Effector memory CD8-positive, alpha-beta T cell (primary cell): ENCODE data around the gene SAMD5.

Experiments used
- ATAC-seq: fragments of 150-1000 bp; cut with Tn5 transposase; replicated peaks from 2 replicates; pipeline ENCODE4 v1.10.0; 2021; ENCODE audit warnings: mild to moderate bottlenecking, moderate library complexity
- DNase-seq, 3 experiments: peaks; one replicate each; pipeline ENCODE4 v3.0.0; 2021
- H3K27ac Mint-ChIP-seq, 2 donors: one replicate each; pipeline ENCODE4 v1.8.0; 2022; ENCODE audit warnings: mild to moderate bottlenecking in 2 of 2, mixed read lengths in 2 of 2, moderate library complexity in 2 of 2
- H3K27me3 Mint-ChIP-seq, 2 donors: one replicate each; pipeline ENCODE4 v1.8.0; 2022; ENCODE audit warnings: mixed read lengths in 2 of 2
- H3K36me3 Mint-ChIP-seq: one replicate; pipeline ENCODE4 v1.8.0; 2022; ENCODE audit warnings: mild to moderate bottlenecking, moderate library complexity, mixed read lengths; ENCODE audit not compliant: insufficient read depth
- H3K4me1 Mint-ChIP-seq, 2 donors: one replicate each; pipeline ENCODE4 v1.8.0; 2022; ENCODE audit warnings: low read depth in 2 of 2, mixed read lengths in 2 of 2
- H3K4me3 Mint-ChIP-seq, 2 donors: one replicate each; pipeline ENCODE4 v1.8.0; 2022; ENCODE audit warnings: mild to moderate bottlenecking in 2 of 2, mixed read lengths in 2 of 2, moderate library complexity in 2 of 2
- H3K9me3 Mint-ChIP-seq, 2 donors: one replicate each; pipeline ENCODE4 v1.8.0; 2022; ENCODE audit warnings: mixed read lengths in 2 of 2

The SAMD5 gene

GRCh38 chr6:147563472-147563871 lies 55.0 kb downstream of the SAMD5 start:
- no peak overlapping the region for H3K27ac Mint-ChIP-seq
- no peaks in the 10 kb centered on the region for H3K36me3 Mint-ChIP-seq
- DNase-seq (no peak), ATAC-seq (no peak)
- no peaks in the 10 kb centered on the region for H3K4me1 Mint-ChIP-seq
- H3K4me3 Mint-ChIP-seq: no peak overlapping the region
- H3K9me3 Mint-ChIP-seq: no peaks in the 10 kb centered on the region
- no peaks in the 10 kb centered on the region for H3K27me3 Mint-ChIP-seq

GRCh38 chr6:147564556-147564955 lies 56.1 kb downstream of the SAMD5 start:
- Mint-ChIP-seq H3K4me3 (no peak overlapping the region), H3K27ac (no peak overlapping the region), H3K4me1 (no peaks in the 10 kb centered on the region), H3K36me3 (no peaks in the 10 kb centered on the region), H3K27me3 (no peaks in the 10 kb centered on the region), H3K9me3 (no peaks in the 10 kb centered on the region)
- ATAC-seq (no peak), DNase-seq (no peak)

GRCh38 chr6:147566244-147566898 lies 57.9 kb downstream of the SAMD5 start:
- Mint-ChIP-seq H3K4me1 (no peaks in the 10 kb centered on the region), H3K27me3 (no peaks in the 10 kb centered on the region), H3K4me3 (no peak overlapping the region), H3K36me3 (no peaks in the 10 kb centered on the region), H3K27ac (no peak overlapping the region), H3K9me3 (no peaks in the 10 kb centered on the region)
- no peak for DNase-seq
- ATAC-seq: no peak

- Mint-ChIP-seq H3K4me3 (no peak overlapping the region), H3K27me3 (no peaks in the 10 kb centered on the region), H3K4me1 (no peaks in the 10 kb centered on the region), H3K27ac (no peak overlapping the region), H3K36me3 (no peaks in the 10 kb centered on the region), H3K9me3 (no peaks in the 10 kb centered on the region)
- ATAC-seq (no peak), DNase-seq (no peak)
These were observed 58.8 kb downstream of the SAMD5 start for GRCh38 chr6:147567141-147567805.

- H3K36me3 Mint-ChIP-seq: no peaks in the 10 kb centered on the region
- no peaks in the 10 kb centered on the region for H3K9me3 Mint-ChIP-seq
- no peaks in the 10 kb centered on the region for H3K4me1 Mint-ChIP-seq
- ATAC-seq: no peak
- no peak overlapping the region for H3K4me3 Mint-ChIP-seq
- H3K27me3 Mint-ChIP-seq: no peaks in the 10 kb centered on the region
- DNase-seq: no peak
- no peak overlapping the region for H3K27ac Mint-ChIP-seq
These were observed 61.3 kb downstream of the SAMD5 start for GRCh38 chr6:147569788-147570187.

- H3K4me3 Mint-ChIP-seq: no peak overlapping the region
- no peaks in the 10 kb centered on the region for H3K4me1 Mint-ChIP-seq
- H3K27me3 Mint-ChIP-seq: no peaks in the 10 kb centered on the region
- no peak overlapping the region for H3K27ac Mint-ChIP-seq
- H3K36me3 Mint-ChIP-seq: no peaks in the 10 kb centered on the region
- ATAC-seq (no peak), DNase-seq (no peak)
- H3K9me3 Mint-ChIP-seq: no peaks in the 10 kb centered on the region
These were observed 62.2 kb downstream of the SAMD5 start for GRCh38 chr6:147570681-147571080.

- ATAC-seq (no peak), DNase-seq (no peak)
- Mint-ChIP-seq H3K36me3 (no peaks in the 10 kb centered on the region), H3K27ac (no peak overlapping the region), H3K4me1 (no peaks in the 10 kb centered on the region), H3K9me3 (peaks cover 10 to 27% of the 10 kb centered on the region in 2 donors), H3K4me3 (no peak overlapping the region), H3K27me3 (peaks cover 0 to 14% of the 10 kb centered on the region in 2 donors)
These were observed 69.0 kb downstream of the SAMD5 start for GRCh38 chr6:147577488-147577887.

GRCh38 chr6:147578159-147578558 lies 69.7 kb downstream of the SAMD5 start:
- Mint-ChIP-seq H3K4me1 (no peaks in the 10 kb centered on the region), H3K27me3 (peaks cover 0 to 14% of the 10 kb centered on the region in 2 donors), H3K27ac (no peak overlapping the region), H3K4me3 (no peak overlapping the region), H3K9me3 (peaks cover 10 to 27% of the 10 kb centered on the region in 2 donors), H3K36me3 (no peaks in the 10 kb centered on the region)
- ATAC-seq (no peak), DNase-seq (no peak)

- H3K27me3 Mint-ChIP-seq: peaks cover 0 to 14% of the 10 kb centered on the region in 2 donors
- H3K4me3 Mint-ChIP-seq: no peak overlapping the region
These were observed 70.4 kb downstream of the SAMD5 start for GRCh38 chr6:147578883-147579282.

GRCh38 chr6:147579667-147580066 lies 71.2 kb downstream of the SAMD5 start:
- H3K4me3 Mint-ChIP-seq: no peak overlapping the region
- no peaks in the 10 kb centered on the region for H3K36me3 Mint-ChIP-seq
- ATAC-seq: no peak
- H3K4me1 Mint-ChIP-seq: no peaks in the 10 kb centered on the region
- H3K27me3 Mint-ChIP-seq: peaks cover 0 to 14% of the 10 kb centered on the region in 2 donors
- no peak for DNase-seq
- peaks cover 10 to 27% of the 10 kb centered on the region in 2 donors for H3K9me3 Mint-ChIP-seq
- H3K27ac Mint-ChIP-seq: no peak overlapping the region

More at GRCh38 chr6:147578883-147579282, 70.4 kb downstream of the SAMD5 start:
- Mint-ChIP-seq H3K4me1 (no peaks in the 10 kb centered on the region), H3K36me3 (no peaks in the 10 kb centered on the region), H3K9me3 (peaks cover 10 to 27% of the 10 kb centered on the region in 2 donors), H3K27ac (no peak overlapping the region)
- no peak for DNase-seq
- ATAC-seq: no peak

- no peaks in the 10 kb centered on the region for H3K4me1 Mint-ChIP-seq
- no peak overlapping the region for H3K4me3 Mint-ChIP-seq
- peaks cover 0 to 14% of the 10 kb centered on the region in 2 donors for H3K27me3 Mint-ChIP-seq
- no peaks in the 10 kb centered on the region for H3K36me3 Mint-ChIP-seq
- H3K27ac Mint-ChIP-seq: no peak overlapping the region
- peaks cover 12 to 27% of the 10 kb centered on the region in 2 donors for H3K9me3 Mint-ChIP-seq
- DNase-seq (no peak), ATAC-seq (no peak)
These were observed 74.5 kb downstream of the SAMD5 start for GRCh38 chr6:147582991-147583390.

GRCh38 chr6:147585256-147585655 lies 76.8 kb downstream of the SAMD5 start:
- H3K9me3 Mint-ChIP-seq: peaks cover 11 to 15% of the 10 kb centered on the region in 2 donors
- no peak for DNase-seq
- no peak overlapping the region for H3K4me3 Mint-ChIP-seq
- ATAC-seq: no peak
- no peak overlapping the region for H3K27ac Mint-ChIP-seq
- no peaks in the 10 kb centered on the region for H3K36me3 Mint-ChIP-seq
- peaks cover 0 to 14% of the 10 kb centered on the region in 2 donors for H3K27me3 Mint-ChIP-seq
- H3K4me1 Mint-ChIP-seq: no peaks in the 10 kb centered on the region

GRCh38 chr6:147586044-147586443 lies 77.6 kb downstream of the SAMD5 start:
- Mint-ChIP-seq H3K4me3 (no peak overlapping the region), H3K27me3 (peaks cover 0 to 12% of the 10 kb centered on the region in 2 donors), H3K9me3 (peaks cover 9 to 10% of the 10 kb centered on the region in 2 donors), H3K27ac (no peak overlapping the region), H3K4me1 (no peaks in the 10 kb centered on the region), H3K36me3 (no peaks in the 10 kb centered on the region)
- DNase-seq (no peak), ATAC-seq (no peak)

- H3K27ac Mint-ChIP-seq: no peak overlapping the region
- H3K4me1 Mint-ChIP-seq: no peaks in the 10 kb centered on the region
- H3K4me3 Mint-ChIP-seq: no peak overlapping the region
- no peaks in the 10 kb centered on the region for H3K27me3 Mint-ChIP-seq
- no peaks in the 10 kb centered on the region for H3K36me3 Mint-ChIP-seq
- peaks cover 0 to 4% of the 10 kb centered on the region in 2 donors for H3K9me3 Mint-ChIP-seq
- ATAC-seq (no peak), DNase-seq (no peak)
These were observed 79.4 kb downstream of the SAMD5 start for GRCh38 chr6:147587907-147588306.
